CD4-positive, CD25-positive, alpha-beta regulatory T cell (primary cell): ENCODE data around the gene TPO. TPM values are rescaled to one million over a fixed set of nuclear protein-coding genes. Genes with fewer than 3 reads are reported as not detected.
A peak's percentile ranks its signal among the peaks of the same experiment; 100 is the strongest.

Source experiments
- ATAC-seq, 2 donors: fragments of 150-1000 bp; cut with Tn5 transposase; one replicate each; pipeline ENCODE4 v1.10.0; 2021; ENCODE audit warnings: low read depth in 2 of 2, moderate number of reproducible peaks in 2 of 2, moderate library complexity in 1 of 2
- DNase-seq, 3 donors: peaks; one replicate each; pipeline versions ENCODE4 v3.0.0 to v3.0.0-alpha.2; 2012 to 2022; ENCODE audit warnings: mixed read lengths in 1 of 3
- H3K27ac ChIP-seq: one replicate; pipeline ENCODE4 v1.7.0; 2013; ENCODE audit warnings: mild to moderate bottlenecking, low read length; ENCODE audit not compliant: insufficient read depth, poor library complexity, severe bottlenecking
- H3K27me3 ChIP-seq: one replicate; pipeline ENCODE4 v1.7.0; 2013; ENCODE audit warnings: low read length; ENCODE audit not compliant: control insufficient read depth, insufficient read depth
- H3K36me3 ChIP-seq: one replicate; pipeline ENCODE4 v1.7.0; 2013; ENCODE audit warnings: mild to moderate bottlenecking, low read length, moderate library complexity; ENCODE audit not compliant: control insufficient read depth, insufficient read depth
- H3K4me1 ChIP-seq: 2 replicates; pipeline ENCODE4 v1.7.0; 2013; ENCODE audit warnings: mild to moderate bottlenecking, low read length; ENCODE audit not compliant: insufficient read depth, control insufficient read depth, poor library complexity, severe bottlenecking
- H3K4me3 ChIP-seq: one replicate; pipeline ENCODE4 v1.7.0; 2013; ENCODE audit warnings: low read depth, mild to moderate bottlenecking, low read length, moderate library complexity
- H3K9me3 ChIP-seq, 2 experiments: 1 replicate in 1 of 2; 2 replicates in 1 of 2; pipeline ENCODE4 v1.7.0; 2013; ENCODE audit warnings: low read length in 2 of 2, mild to moderate bottlenecking in 1 of 2, moderate library complexity in 1 of 2; ENCODE audit not compliant: control insufficient read depth in 2 of 2
- H3K27ac Mint-ChIP-seq, 3 donors: one replicate each; pipeline ENCODE4 v1.8.0; 2020 to 2022; ENCODE audit warnings: mild to moderate bottlenecking in 3 of 3, mixed read lengths in 3 of 3, moderate library complexity in 2 of 3
- H3K27me3 Mint-ChIP-seq: one replicate; pipeline ENCODE4 v1.8.0; 2022; ENCODE audit warnings: mild to moderate bottlenecking, mixed read lengths
- H3K36me3 Mint-ChIP-seq: one replicate; pipeline ENCODE4 v1.8.0; 2020; ENCODE audit warnings: mixed read lengths
- H3K4me1 Mint-ChIP-seq, 4 donors: one replicate each; pipeline ENCODE4 v1.8.0; 2020 to 2022; ENCODE audit warnings: mixed read lengths in 4 of 4, mild to moderate bottlenecking in 1 of 4
- H3K4me3 Mint-ChIP-seq, 4 donors: one replicate each; pipeline ENCODE4 v1.8.0; 2020 to 2022; ENCODE audit warnings: mild to moderate bottlenecking in 4 of 4, mixed read lengths in 4 of 4, moderate library complexity in 3 of 4
- H3K9me3 Mint-ChIP-seq, 7 donors: one replicate each; pipeline ENCODE4 v1.8.0; 2020 to 2022; ENCODE audit warnings: mixed read lengths in 7 of 7, mild to moderate bottlenecking in 3 of 7, moderate library complexity in 2 of 7
- polyA plus RNA-seq, 4 donors: library from polyadenylated mRNA; unstranded; fragments of 300-500 nt; fragmentation: Illumina TruSeq; gene quantifications; one replicate each; pipeline ENCODE4 v1.2.3, GENCODE V29; 2021
- total RNA-seq: library from RNA; stranded (reverse); gene quantifications from one replicate; pipeline ENCODE4 v1.2.3, GENCODE V29; 2022

TPO gene
- total and polyA plus RNA-seq, 5 donors from 2014 or later, result 0.27 to 1.5 (median 0.57) TPM

GRCh38 chr2:1541819-1542475 is 128.7 kb downstream of the TPO start:
- H3K9me3 Mint-ChIP-seq, result no peaks in the 10 kb centered on the region
- no peaks in the 10 kb centered on the region for H3K36me3 Mint-ChIP-seq
- Histone ChIP-seq H3K9me3 (no peaks in the 10 kb centered on the region), H3K4me3 (no peak overlapping the region), H3K4me1 (no peaks in the 10 kb centered on the region), H3K27me3 (no peaks in the 10 kb centered on the region), H3K27ac (no peak overlapping the region), H3K36me3 (no peaks in the 10 kb centered on the region)
- no peaks in the 10 kb centered on the region for H3K4me1 Mint-ChIP-seq
- DNase-seq (no peak), ATAC-seq (no peak)
- no peak overlapping the region for H3K27ac Mint-ChIP-seq
- H3K4me3 Mint-ChIP-seq, result no peak overlapping the region
- no peaks in the 10 kb centered on the region for H3K27me3 Mint-ChIP-seq

- peaks cover 0 to 1% (median 0%) of the 10 kb centered on the region in 7 donors for H3K9me3 Mint-ChIP-seq
- H3K27ac Mint-ChIP-seq, result no peak overlapping the region
- H3K4me1 Mint-ChIP-seq, result no peaks in the 10 kb centered on the region
- H3K27me3 Mint-ChIP-seq, result no peaks in the 10 kb centered on the region
- DNase-seq (no peak), ATAC-seq (no peak)
- H3K36me3 Mint-ChIP-seq, result no peaks in the 10 kb centered on the region
- Histone ChIP-seq H3K27ac (no peak overlapping the region), H3K4me1 (no peaks in the 10 kb centered on the region), H3K9me3 (no peaks in the 10 kb centered on the region), H3K27me3 (no peaks in the 10 kb centered on the region), H3K4me3 (no peak overlapping the region), H3K36me3 (no peaks in the 10 kb centered on the region)
- no peak overlapping the region for H3K4me3 Mint-ChIP-seq
Observed at GRCh38 chr2:1542971-1543370, 129.7 kb downstream of the TPO start.

GRCh38 chr2:1543776-1544477 is 130.7 kb downstream of the TPO start:
- H3K4me1 ChIP-seq, result no peaks in the 10 kb centered on the region
- ATAC-seq (peak in 1 of 2 donors; percentile 19), DNase-seq (no peak)
- Mint-ChIP-seq H3K27me3 (no peaks in the 10 kb centered on the region), H3K4me1 (no peaks in the 10 kb centered on the region), H3K27ac (peak overlapping the region in 1 of 3 donors; percentile 38), H3K9me3 (peaks cover 0 to 2% (median 0%) of the 10 kb centered on the region in 7 donors), H3K4me3 (peak overlapping the region in 1 of 4 donors; percentile 63), H3K36me3 (no peaks in the 10 kb centered on the region)
- H3K27me3 ChIP-seq, result no peaks in the 10 kb centered on the region
- no peak overlapping the region for H3K27ac ChIP-seq
- H3K36me3 ChIP-seq, result no peaks in the 10 kb centered on the region
- no peaks in the 10 kb centered on the region for H3K9me3 ChIP-seq
- H3K4me3 ChIP-seq, result no peak overlapping the region

GRCh38 chr2:1544478-1545069 is 131.3 kb downstream of the TPO start:
- Mint-ChIP-seq H3K27me3 (no peaks in the 10 kb centered on the region), H3K4me3 (peak overlapping the region in 1 of 4 donors; percentile 63), H3K27ac (no peak overlapping the region), H3K9me3 (peaks cover 0 to 2% (median 0%) of the 10 kb centered on the region in 7 donors), H3K4me1 (no peaks in the 10 kb centered on the region), H3K36me3 (no peaks in the 10 kb centered on the region)
- no peaks in the 10 kb centered on the region for H3K4me1 ChIP-seq
- no peaks in the 10 kb centered on the region for H3K36me3 ChIP-seq
- no peak for ATAC-seq
- H3K9me3 ChIP-seq, result no peaks in the 10 kb centered on the region
- no peaks in the 10 kb centered on the region for H3K27me3 ChIP-seq
- H3K4me3 ChIP-seq, result no peak overlapping the region
- H3K27ac ChIP-seq, result no peak overlapping the region
- DNase-seq, result no peak

- Mint-ChIP-seq H3K4me1 (peaks cover 0 to 4% (median 0%) of the 10 kb centered on the region in 4 donors), H3K4me3 (no peak overlapping the region), H3K27me3 (no peaks in the 10 kb centered on the region), H3K36me3 (no peaks in the 10 kb centered on the region), H3K9me3 (peaks cover 0 to 2% (median 0%) of the 10 kb centered on the region in 7 donors), H3K27ac (no peak overlapping the region)
- Histone ChIP-seq H3K27me3 (no peaks in the 10 kb centered on the region), H3K4me3 (no peak overlapping the region), H3K4me1 (peaks cover 5% of the 10 kb centered on the region), H3K9me3 (no peaks in the 10 kb centered on the region), H3K36me3 (no peaks in the 10 kb centered on the region), H3K27ac (no peak overlapping the region)
- DNase-seq (peak in 1 of 3 donors; percentile 23), ATAC-seq (no peak)
Observed at GRCh38 chr2:1546023-1546591, 132.8 kb downstream of the TPO start.

- Histone ChIP-seq H3K36me3 (no peaks in the 10 kb centered on the region), H3K27me3 (no peaks in the 10 kb centered on the region), H3K27ac (no peak overlapping the region), H3K4me1 (peaks cover 5% of the 10 kb centered on the region), H3K9me3 (no peaks in the 10 kb centered on the region), H3K4me3 (no peak overlapping the region)
- Mint-ChIP-seq H3K4me1 (peaks cover 0 to 6% (median 0%) of the 10 kb centered on the region in 4 donors), H3K27ac (no peak overlapping the region), H3K27me3 (no peaks in the 10 kb centered on the region), H3K4me3 (no peak overlapping the region), H3K36me3 (no peaks in the 10 kb centered on the region), H3K9me3 (peaks cover 0 to 2% (median 0%) of the 10 kb centered on the region in 7 donors)
- ATAC-seq (no peak), DNase-seq (no peak)
Observed at GRCh38 chr2:1546901-1547300, 133.6 kb downstream of the TPO start.

- Histone ChIP-seq H3K4me3 (no peak overlapping the region), H3K4me1 (peaks cover 5% of the 10 kb centered on the region), H3K9me3 (no peaks in the 10 kb centered on the region), H3K27me3 (no peaks in the 10 kb centered on the region), H3K27ac (no peak overlapping the region), H3K36me3 (no peaks in the 10 kb centered on the region)
- peaks cover 0 to 2% (median 0%) of the 10 kb centered on the region in 7 donors for H3K9me3 Mint-ChIP-seq
- no peaks in the 10 kb centered on the region for H3K27me3 Mint-ChIP-seq
- no peak overlapping the region for H3K27ac Mint-ChIP-seq
- H3K4me1 Mint-ChIP-seq, result peaks cover 0 to 6% (median 0%) of the 10 kb centered on the region in 4 donors
- ATAC-seq (no peak), DNase-seq (no peak)
- H3K4me3 Mint-ChIP-seq, result no peak overlapping the region
- H3K36me3 Mint-ChIP-seq, result no peaks in the 10 kb centered on the region
Observed at GRCh38 chr2:1548910-1549673, 135.8 kb downstream of the TPO start.
